H1 (cell line): Measurements from ENCODE around the gene TTC28. TPM values are rescaled to one million over a fixed set of nuclear protein-coding genes. Genes with fewer than 3 reads are reported as not detected.

Experiments
- HDAC2 ChIP-seq, 2 experiments: fragments of 300-600 bp in 1 of 2; sonication (generic) in 1 of 2; IDR thresholded peaks; 2 replicates each; pipeline ENCODE4 v1.6.1; 2011 to 2012; ENCODE audit warnings: low read depth in 2 of 2, low read length in 2 of 2, mild to moderate bottlenecking in 2 of 2, moderate library complexity in 2 of 2, borderline replicate concordance in 1 of 2, inconsistent platforms in 1 of 2
- MAX ChIP-seq: IDR thresholded peaks from 2 replicates; pipeline ENCODE4 v1.6.1; 2012; ENCODE audit warnings: inconsistent platforms
- TAF1 ChIP-seq: IDR thresholded peaks from 2 replicates; pipeline ENCODE4 v1.6.1; 2011; ENCODE audit warnings: mild to moderate bottlenecking, low read depth, low read length
- polyA plus RNA-seq, 7 experiments: library from polyadenylated mRNA; depleted of rRNA in 3 of 7; stranded (reverse) in 5 of 7; unstranded in 2 of 7; fragments of >200 nt in 5 of 7; fragments of 200-250 nt in 2 of 7; gene quantifications; 1 replicate in 5 of 7; 2 replicates in 1 of 7; 4 replicates in 1 of 7; pipeline versions ENCODE4 v1.2.1 to v1.2.3, GENCODE V29; 2011 to 2013; ENCODE audit warnings: missing spikeins in 2 of 7, mixed read lengths in 2 of 7
- total RNA-seq: library from RNA; stranded (reverse); fragmentation: NEBNext Ultra II Directional; extraction: Animal tissue kit (Norgen Biotek cat#: 25700); gene quantifications from 2 replicates; pipeline ENCODE4 v1.2.1, GENCODE V29; 2021

Gene TTC28
- total and polyA plus RNA-seq, 2 of the 8 experiments (the other 6 are each of a cell fraction or from before 2014, with no cell fraction given) = 2.6 to 12.6 TPM

DNA sequence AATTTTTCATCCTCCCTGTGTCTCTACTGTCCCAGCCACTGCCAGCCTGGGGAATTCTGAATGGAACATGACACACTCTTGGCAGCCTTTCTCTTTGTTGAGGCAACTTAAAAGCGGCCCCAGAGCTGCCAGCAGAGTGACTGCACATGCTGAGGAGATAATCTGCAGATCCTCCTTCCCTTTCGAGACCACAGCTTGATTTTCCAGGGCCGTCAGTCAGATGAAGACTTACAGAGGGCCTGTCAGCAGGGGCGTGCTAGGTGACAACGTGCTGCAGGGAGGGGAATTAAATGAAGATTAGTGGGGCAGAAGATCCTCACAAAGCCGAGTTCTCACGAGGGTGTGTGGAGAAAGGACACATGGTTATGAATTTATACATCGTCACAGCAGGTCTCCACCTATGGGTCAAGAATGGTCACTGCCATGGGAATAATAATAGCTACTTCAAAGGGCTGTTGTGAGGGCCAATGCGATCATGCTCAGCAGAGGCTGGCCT is 567.0 kb downstream of the TTC28 start (continued):
- TF ChIP-seq TAF1 (no peak), MAX (peak; percentile 37; the same call in 1 of the 2 replicates), HDAC2 (IDR thresholded peaks at IDR 0.05; ENCODE audit: borderline replicate concordance in 1 of 2, low read depth in 2 of 2, low read length in 2 of 2) (0 out of 4 replicates have a peak, but pooled peaks have one; percentile 24 to 45)
